Measurements from ENCODE around the gene CERS5.

The CERS5 gene

GRCh38 chr12:50110762-50111351 is 56.3 kb downstream of the CERS5 start:
- H3K4me3 ChIP-seq (ENCODE audit: low read length), result peak overlapping the region; percentile 17; the same call in 1 of the 2 replicates
- peak; percentile 47 for DNase-seq (ENCODE audit: low read depth)
- TF ChIP-seq CTCF (conservative IDR thresholded peaks at IDR 0.05; ENCODE audit: low read length), result no peak

- peak overlapping the region; percentile 17; the same call in 1 of the 2 replicates for H3K4me3 ChIP-seq (ENCODE audit: low read length)
- no peak for TF ChIP-seq CTCF (conservative IDR thresholded peaks at IDR 0.05; ENCODE audit: low read length)
- DNase-seq (ENCODE audit: low read depth), result no peak
These were observed 56.9 kb downstream of the CERS5 start for GRCh38 chr12:50110127-50110761.

GRCh38 chr12:50109319-50109718 is 57.9 kb downstream of the CERS5 start:
- no peak for TF ChIP-seq CTCF (conservative IDR thresholded peaks at IDR 0.05; ENCODE audit: low read length)
- H3K4me3 ChIP-seq (ENCODE audit: low read length), result no peak overlapping the region
- DNase-seq (ENCODE audit: low read depth), result no peak

- no peak overlapping the region for H3K4me3 ChIP-seq (ENCODE audit: low read length)
- no peak for DNase-seq (ENCODE audit: low read depth)
- TF ChIP-seq CTCF (conservative IDR thresholded peaks at IDR 0.05; ENCODE audit: low read length), result no peak
These were observed 59.5 kb downstream of the CERS5 start for GRCh38 chr12:50107416-50108268.

- no peak overlapping the region for H3K4me3 ChIP-seq (ENCODE audit: low read length)
- no peak for TF ChIP-seq CTCF (conservative IDR thresholded peaks at IDR 0.05; ENCODE audit: low read length)
- DNase-seq (ENCODE audit: low read depth), result no peak
These were observed 60.3 kb downstream of the CERS5 start for GRCh38 chr12:50106907-50107306.

GRCh38 chr12:50105913-50106450 is 61.2 kb downstream of the CERS5 start:
- no peak overlapping the region for H3K4me3 ChIP-seq (ENCODE audit: low read length)
- no peak for DNase-seq (ENCODE audit: low read depth)
- TF ChIP-seq CTCF (conservative IDR thresholded peaks at IDR 0.05; ENCODE audit: low read length), result no peak
